ENCODE results near the gene DPP6. TPM values are rescaled to one million over a fixed set of nuclear protein-coding genes. Genes with fewer than 3 reads are reported as not detected.

Gene DPP6
- total RNA-seq, 1 experiment from 2014 or later: not detected

- ChIA-PET CTCF (no interaction called here), POLR2A (ENCODE audit: low non-redundant PET) (no interaction called here)
- no peaks in the 10 kb centered on the region for H3K36me3 ChIP-seq (ENCODE audit: insufficient read depth, low read length, poor library complexity, severe bottlenecking)
- intact Hi-C loops (cut with micrococcal nuclease; ENCODE audit: unreplicated experiment): no loop called here
- H3K27me3 ChIP-seq (replicated peaks; ENCODE audit: insufficient read depth, low read depth, low read length, poor library complexity): no peaks in the 10 kb centered on the region
- peaks cover 9% of the 10 kb centered on the region for H3K9me3 ChIP-seq (ENCODE audit: low read depth, low read length, poor library complexity, severe bottlenecking)
- no peak overlapping the region for H3K27ac ChIP-seq (ENCODE audit: low read depth, low read length, poor library complexity, severe bottlenecking)
- no peaks in the 10 kb centered on the region for H3K4me1 ChIP-seq (ENCODE audit: insufficient read depth, low read length, poor library complexity, severe bottlenecking)
- no peak overlapping the region for H3K4me3 ChIP-seq (ENCODE audit: low read depth, low read length, poor library complexity, severe bottlenecking)
- no peak for TF ChIP-seq EZH2 (IDR thresholded peaks at IDR 0.05; ENCODE audit: borderline replicate concordance, low read depth, low read length, poor library complexity, severe bottlenecking)
- no peak for TF ChIP-seq CTCF (conservative IDR thresholded peaks at IDR 0.05; ENCODE audit: low read depth, low read length)
- no peak for DNase-seq (ENCODE audit: low spot score)
- no TSS peak for BruUV-seq (replicated peaks)
These were observed 517.7 kb downstream of the DPP6 start for GRCh38 chr7:154569916-154570315.

- ChIA-PET POLR2A (ENCODE audit: low non-redundant PET) (no interaction called here), CTCF (no interaction called here)
- TF ChIP-seq CTCF (conservative IDR thresholded peaks at IDR 0.05; ENCODE audit: low read depth, low read length) (no peak), EZH2 (IDR thresholded peaks at IDR 0.05; ENCODE audit: borderline replicate concordance, low read depth, low read length, poor library complexity, severe bottlenecking) (no peak)
- Histone ChIP-seq H3K9me3 (ENCODE audit: low read depth, low read length, poor library complexity, severe bottlenecking) (peaks cover 9% of the 10 kb centered on the region), H3K36me3 (ENCODE audit: insufficient read depth, low read length, poor library complexity, severe bottlenecking) (no peaks in the 10 kb centered on the region), H3K4me3 (ENCODE audit: low read depth, low read length, poor library complexity, severe bottlenecking) (no peak overlapping the region), H3K27ac (ENCODE audit: low read depth, low read length, poor library complexity, severe bottlenecking) (no peak overlapping the region), H3K27me3 (replicated peaks; ENCODE audit: insufficient read depth, low read depth, low read length, poor library complexity) (no peaks in the 10 kb centered on the region), H3K4me1 (ENCODE audit: insufficient read depth, low read length, poor library complexity, severe bottlenecking) (no peaks in the 10 kb centered on the region)
- no peak for DNase-seq (ENCODE audit: low spot score)
- no TSS peak for BruUV-seq (replicated peaks)
- intact Hi-C loops (cut with micrococcal nuclease; ENCODE audit: unreplicated experiment): no loop called here
These were observed 519.6 kb downstream of the DPP6 start for GRCh38 chr7:154571772-154572171.

- Histone ChIP-seq H3K27me3 (replicated peaks; ENCODE audit: insufficient read depth, low read depth, low read length, poor library complexity) (no peaks in the 10 kb centered on the region), H3K9me3 (ENCODE audit: low read depth, low read length, poor library complexity, severe bottlenecking) (peaks cover 9% of the 10 kb centered on the region)
- CTCF ChIA-PET: no interaction called here
These were observed 522.0 kb downstream of the DPP6 start for GRCh38 chr7:154574235-154574634.

More at GRCh38 chr7:154574235-154574634, 522.0 kb downstream of the DPP6 start:
- no peaks in the 10 kb centered on the region for H3K36me3 ChIP-seq (ENCODE audit: insufficient read depth, low read length, poor library complexity, severe bottlenecking)
- no peaks in the 10 kb centered on the region for H3K4me1 ChIP-seq (ENCODE audit: insufficient read depth, low read length, poor library complexity, severe bottlenecking)
- POLR2A ChIA-PET (ENCODE audit: low non-redundant PET): no interaction called here
- intact Hi-C loops (cut with micrococcal nuclease; ENCODE audit: unreplicated experiment): no loop called here
- DNase-seq (ENCODE audit: low spot score): no peak
- BruUV-seq (replicated peaks): no TSS peak
- TF ChIP-seq CTCF (conservative IDR thresholded peaks at IDR 0.05; ENCODE audit: low read depth, low read length) (no peak), EZH2 (IDR thresholded peaks at IDR 0.05; ENCODE audit: borderline replicate concordance, low read depth, low read length, poor library complexity, severe bottlenecking) (no peak)
- H3K4me3 ChIP-seq (ENCODE audit: low read depth, low read length, poor library complexity, severe bottlenecking): no peak overlapping the region
- no peak overlapping the region for H3K27ac ChIP-seq (ENCODE audit: low read depth, low read length, poor library complexity, severe bottlenecking)

Measured in A673 (cell line).